Hepatocyte (in vitro differentiated cells): ENCODE results near the gene PTPRD. TPM values are rescaled to one million over a fixed set of nuclear protein-coding genes. Genes with fewer than 3 reads are reported as not detected.

Experiments
- DNase-seq: peaks from one replicate; pipeline ENCODE4 v3.0.0-alpha.2; 2016; ENCODE audit warnings: low spot score
- H2AFZ ChIP-seq: fragments of 200-600 bp; sonication (generic); 2 replicates; pipeline ENCODE4 v1.6.0; 2016; ENCODE audit warnings: antibody characterized with exemption, mild to moderate bottlenecking
- H3K27ac ChIP-seq: fragments of 200-600 bp; sonication (generic); 2 replicates; pipeline ENCODE4 v1.5.1; 2016; ENCODE audit warnings: mild to moderate bottlenecking
- H3K27me3 ChIP-seq: fragments of 200-600 bp; sonication (generic); 2 replicates; pipeline ENCODE4 v1.6.1; 2016
- H3K36me3 ChIP-seq: fragments of 200-600 bp; sonication (generic); replicated peaks from 2 replicates; pipeline ENCODE4 v1.5.1; 2016; ENCODE audit warnings: low read depth; ENCODE audit not compliant: insufficient read depth
- H3K4me1 ChIP-seq: fragments of 200-600 bp; sonication (generic); 2 replicates; pipeline ENCODE4 v1.5.1; 2016; ENCODE audit warnings: mild to moderate bottlenecking, moderate library complexity; ENCODE audit not compliant: insufficient read depth
- H3K4me2 ChIP-seq: fragments of 200-600 bp; sonication (generic); 2 replicates; pipeline ENCODE4 v1.6.0; 2016
- H3K4me3 ChIP-seq: fragments of 200-600 bp; sonication (generic); 2 replicates; pipeline ENCODE4 v1.5.1; 2016; ENCODE audit warnings: mild to moderate bottlenecking
- H3K79me2 ChIP-seq: fragments of 200-600 bp; sonication (generic); 2 replicates; pipeline ENCODE4 v1.6.0; 2017; ENCODE audit warnings: mild to moderate bottlenecking
- H3K9me2 ChIP-seq: fragments of 200-600 bp; sonication (generic); replicated peaks from 2 replicates; pipeline ENCODE4 v1.6.0; 2017; ENCODE audit warnings: mild to moderate bottlenecking; ENCODE audit not compliant: insufficient read depth
- H3K9me3 ChIP-seq: fragments of 200-600 bp; sonication (generic); 2 replicates; pipeline ENCODE4 v1.5.1; 2016; ENCODE audit warnings: low read depth, mild to moderate bottlenecking
- H4K20me1 ChIP-seq: fragments of 200-600 bp; sonication (generic); 2 replicates; pipeline ENCODE4 v1.6.0; 2016; ENCODE audit warnings: mild to moderate bottlenecking; ENCODE audit not compliant: insufficient read depth, poor library complexity, severe bottlenecking
- CTCF ChIP-seq: fragments of 200-600 bp; sonication (generic); IDR thresholded peaks from 2 replicates; pipeline ENCODE4 v1.5.1; 2016; ENCODE audit warnings: antibody characterized with exemption, mild to moderate bottlenecking; ENCODE audit not compliant: poor library complexity
- EZH2 ChIP-seq: fragments of 200-600 bp; sonication (generic); IDR thresholded peaks from 2 replicates; pipeline ENCODE4 v1.6.1; 2016; ENCODE audit warnings: antibody characterized with exemption, mild to moderate bottlenecking, borderline replicate concordance
- EZH2phosphoT487 ChIP-seq: fragments of 200-600 bp; sonication (generic); IDR thresholded peaks from one replicate; pipeline ENCODE4 v1.6.1; 2018; ENCODE audit warnings: antibody characterized with exemption, mild to moderate bottlenecking, low read depth, moderate library complexity; ENCODE audit not compliant: unreplicated experiment, severe bottlenecking
- WGBS: methylation state at CpG from one replicate; pipeline ENCODE4 v1.1.6; 2016; ENCODE audit warnings: low lambda C conversion rate; ENCODE audit errors: missing lambda C conversion rate; 5-methylcytosine and 5-hydroxymethylcytosine counted together
- polyA plus RNA-seq: library from polyadenylated mRNA; unstranded; fragments of >200 nt; fragmentation: Nextera tagmentation; extraction: Ambion mirVana; gene quantifications from 2 replicates; pipeline ENCODE4 v1.2.1, GENCODE V29; 2016
- total RNA-seq: library from RNA; depleted of rRNA; stranded (reverse); fragments of >200 nt; gene quantifications from 2 replicates; pipeline ENCODE4 v1.2.3, GENCODE V29; 2014

The PTPRD gene
- total and polyA plus RNA-seq, 2 experiments from 2014 or later = 6.5 to 77.6 TPM

DNA sequence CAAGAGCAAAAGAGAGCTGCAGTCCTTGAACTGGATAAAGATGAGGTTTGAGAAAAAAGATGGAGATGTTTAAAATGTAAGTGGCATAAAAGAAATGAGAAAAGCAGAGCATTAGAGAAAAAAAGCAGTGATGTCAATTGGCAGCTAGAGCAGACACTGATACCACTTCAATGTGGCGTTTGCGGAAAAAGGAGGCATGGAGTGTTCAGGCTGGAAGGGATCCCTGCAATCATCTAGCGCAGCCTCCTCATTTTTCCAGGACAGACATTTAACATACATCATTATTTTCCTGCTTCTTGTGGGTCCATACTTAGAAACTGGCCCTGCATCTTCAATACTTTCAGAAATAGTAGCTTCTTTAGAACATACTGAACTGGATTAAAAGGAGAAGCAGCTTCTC lies 563.8 kb downstream of the PTPRD start:
- DNase-seq = no peak
- no peak overlapping the region for H3K27ac ChIP-seq
- H3K79me2 ChIP-seq = no peaks in the 10 kb centered on the region
- H3K4me3 ChIP-seq = no peak overlapping the region
- H3K4me2 ChIP-seq = no peak overlapping the region
- H3K4me1 ChIP-seq = no peaks in the 10 kb centered on the region
- H4K20me1 ChIP-seq = no peaks in the 10 kb centered on the region
- no peaks in the 10 kb centered on the region for H3K36me3 ChIP-seq
- TF ChIP-seq EZH2 (no peak), EZH2phosphoT487 (no peak), CTCF (no peak)
- 93% methylated on average over 3 of the region's 3 CpGs for WGBS
- H2AFZ ChIP-seq = no peak overlapping the region
- no peaks in the 10 kb centered on the region for H3K9me2 ChIP-seq
- H3K27me3 ChIP-seq = no peaks in the 10 kb centered on the region
- no peaks in the 10 kb centered on the region for H3K9me3 ChIP-seq

- H3K9me2 ChIP-seq = no peaks in the 10 kb centered on the region
- H3K4me2 ChIP-seq = no peak overlapping the region
- no peaks in the 10 kb centered on the region for H3K27me3 ChIP-seq
- no peak overlapping the region for H3K27ac ChIP-seq
- no peaks in the 10 kb centered on the region for H3K79me2 ChIP-seq
- H3K9me3 ChIP-seq = no peaks in the 10 kb centered on the region
- H3K4me3 ChIP-seq = no peak overlapping the region
- TF ChIP-seq EZH2phosphoT487 (no peak), CTCF (peak; percentile 59)
- H4K20me1 ChIP-seq = no peaks in the 10 kb centered on the region
- no peaks in the 10 kb centered on the region for H3K36me3 ChIP-seq
- peak; percentile 12 for DNase-seq
- WGBS = 16% methylated on average over 2 of the region's 2 CpGs
- no peaks in the 10 kb centered on the region for H3K4me1 ChIP-seq
- H2AFZ ChIP-seq = no peak overlapping the region
These were observed 567.2 kb downstream of the PTPRD start for GRCh38 chr9:10045598-10045997.

DNA sequence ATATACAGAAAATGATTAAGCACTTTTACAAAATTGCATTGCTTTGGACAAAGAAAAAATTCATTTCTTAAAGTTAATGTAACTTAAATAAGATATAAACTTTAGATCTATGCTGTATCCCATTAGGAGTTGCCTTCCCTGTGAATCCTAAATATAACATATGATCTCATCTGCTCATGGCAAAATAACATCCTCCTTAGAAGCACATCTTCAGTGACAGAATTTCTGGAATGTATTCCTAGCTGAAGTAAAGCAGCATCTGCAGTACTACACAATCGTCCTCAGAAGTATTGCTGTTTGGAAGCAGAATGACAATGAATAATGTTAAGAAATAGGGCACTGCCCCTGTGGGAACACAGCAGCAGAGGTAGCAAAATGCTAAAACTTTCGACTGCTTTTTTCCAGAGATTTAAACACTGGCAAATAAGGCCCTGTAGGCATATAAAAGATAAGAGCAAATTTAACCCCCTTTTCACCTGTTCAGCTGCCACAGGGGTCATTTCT lies 571.0 kb downstream of the PTPRD start:
- Histone ChIP-seq H3K9me3 (no peaks in the 10 kb centered on the region), H3K79me2 (no peaks in the 10 kb centered on the region), H3K27me3 (no peaks in the 10 kb centered on the region), H3K4me1 (no peaks in the 10 kb centered on the region), H4K20me1 (no peaks in the 10 kb centered on the region), H3K36me3 (no peaks in the 10 kb centered on the region), H3K4me2 (no peak overlapping the region), H3K4me3 (no peak overlapping the region), H3K27ac (no peak overlapping the region), H2AFZ (no peak overlapping the region), H3K9me2 (no peaks in the 10 kb centered on the region)
- no peak for DNase-seq
- TF ChIP-seq CTCF = no peak
- no peak for TF ChIP-seq EZH2phosphoT487
- no peak for TF ChIP-seq EZH2
- WGBS = 40% methylated on average over 2 of the region's 2 CpGs

GRCh38 chr9:10036095-10036494 lies 576.7 kb downstream of the PTPRD start:
- no peak for TF ChIP-seq EZH2
- no peak for TF ChIP-seq CTCF
- TF ChIP-seq EZH2phosphoT487 = no peak

More at GRCh38 chr9:10036095-10036494, 576.7 kb downstream of the PTPRD start:
- no peak overlapping the region for H3K4me2 ChIP-seq
- 68% methylated on average over 2 of the region's 2 CpGs for WGBS
- DNase-seq = no peak
- no peak overlapping the region for H3K4me3 ChIP-seq
- no peak overlapping the region for H2AFZ ChIP-seq
- no peaks in the 10 kb centered on the region for H3K36me3 ChIP-seq
- no peaks in the 10 kb centered on the region for H3K9me3 ChIP-seq
- H3K27ac ChIP-seq = no peak overlapping the region
- H4K20me1 ChIP-seq = no peaks in the 10 kb centered on the region
- H3K4me1 ChIP-seq = no peaks in the 10 kb centered on the region
- H3K27me3 ChIP-seq = no peaks in the 10 kb centered on the region
- no peaks in the 10 kb centered on the region for H3K9me2 ChIP-seq
- no peaks in the 10 kb centered on the region for H3K79me2 ChIP-seq
